HG03039 (cell line): ENCODE measurements around the gene GCNT4.

ENCODE experiments used
- ATAC-seq: cut with Tn5 transposase; IDR thresholded peaks from one replicate; pipeline ENCODE4 v1.9.1; 2021; ENCODE audit warnings: mild to moderate bottlenecking, moderate library complexity; ENCODE audit not compliant: unreplicated experiment

Gene GCNT4

GRCh38 chr5:75018805-75019587 lies 33.4 kb downstream of the GCNT4 start:
- ATAC-seq: no peak

DNA sequence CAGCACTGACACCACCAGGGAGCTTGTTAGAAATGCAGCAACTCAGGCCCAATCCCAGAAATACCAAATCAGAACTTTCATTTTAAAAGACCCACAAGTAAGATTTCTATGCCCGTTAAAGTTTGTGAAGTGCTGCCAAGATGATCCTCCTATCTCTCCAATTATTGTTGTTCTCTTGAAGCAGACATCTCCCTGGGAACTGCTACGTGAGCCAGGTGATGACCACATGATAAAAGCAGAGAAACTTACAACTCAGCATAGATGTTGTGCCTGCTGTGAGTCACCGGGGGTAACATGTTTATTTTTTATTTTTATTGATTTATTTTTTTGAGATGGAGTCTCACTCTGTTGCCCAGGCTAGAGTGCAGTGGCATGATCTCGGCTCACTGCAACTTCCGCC lies 34.4 kb downstream of the GCNT4 start:
- no peak for ATAC-seq

DNA sequence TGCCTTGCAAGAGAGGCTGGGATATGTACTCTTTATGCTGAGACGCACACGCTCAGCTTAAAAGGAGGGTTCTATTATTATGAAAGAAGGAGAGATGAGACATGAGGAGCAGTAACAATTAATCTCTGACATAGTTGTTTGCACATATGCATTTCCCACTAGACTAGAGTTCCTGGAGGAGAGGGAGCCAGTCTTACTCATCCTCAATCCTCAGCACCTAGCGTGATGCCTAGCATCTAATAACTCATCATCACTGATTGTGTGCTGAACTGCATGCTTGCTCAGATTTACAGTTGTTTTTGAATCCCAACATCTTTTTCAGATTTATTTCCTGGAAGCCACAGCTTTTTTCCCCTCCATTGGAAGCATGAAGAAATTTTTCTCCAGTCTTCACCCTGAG lies 35.5 kb downstream of the GCNT4 start:
- ATAC-seq: no peak

DNA sequence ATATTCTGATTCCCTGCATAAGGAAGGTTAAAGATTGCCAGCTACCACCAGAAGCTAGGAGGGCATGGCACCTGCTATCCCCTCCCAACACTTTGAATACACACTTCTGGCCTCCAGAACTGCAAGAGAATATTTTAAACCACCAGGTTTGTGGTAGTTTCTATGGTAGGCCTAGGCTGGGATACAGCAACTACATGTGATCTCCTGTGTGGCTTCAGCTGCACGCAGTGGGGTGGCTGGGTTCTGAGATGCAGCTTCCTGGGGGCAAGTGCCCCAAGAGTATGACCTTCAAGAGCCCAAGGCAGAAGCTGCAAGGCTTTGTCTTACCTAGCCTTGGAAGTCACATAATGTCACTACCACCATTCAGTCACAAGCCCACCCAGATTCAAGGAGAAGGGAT lies 39.6 kb downstream of the GCNT4 start:
- no peak for ATAC-seq

- no peak for ATAC-seq
Measured at GRCh38 chr5:75010838-75011237, 41.5 kb downstream of the GCNT4 start.

GRCh38 chr5:75009556-75010345 lies 42.6 kb downstream of the GCNT4 start:
- no peak for ATAC-seq

GRCh38 chr5:75006865-75007822 lies 45.2 kb downstream of the GCNT4 start:
- ATAC-seq: no peak

DNA sequence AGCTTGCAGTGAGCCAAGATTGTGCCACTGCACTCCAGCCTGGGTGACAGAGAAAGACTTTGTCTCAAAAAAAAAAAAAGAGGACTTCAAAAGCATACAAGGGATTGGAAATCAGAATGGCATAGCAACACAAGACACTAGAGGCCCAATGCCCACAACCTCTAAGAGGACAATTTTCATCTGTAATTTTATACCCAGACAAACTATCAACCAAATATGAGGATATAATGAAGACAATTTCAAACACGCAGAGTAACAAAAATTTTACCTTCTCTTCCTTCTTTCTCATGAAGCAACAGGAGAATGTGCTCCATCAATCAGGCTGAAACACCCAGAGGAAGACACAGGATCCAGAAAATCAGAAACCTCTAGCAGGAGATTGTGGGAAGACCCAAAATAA lies 46.8 kb downstream of the GCNT4 start:
- no peak for ATAC-seq
